ENCODE measurements around the gene SETD1A.

SETD1A gene

DNA sequence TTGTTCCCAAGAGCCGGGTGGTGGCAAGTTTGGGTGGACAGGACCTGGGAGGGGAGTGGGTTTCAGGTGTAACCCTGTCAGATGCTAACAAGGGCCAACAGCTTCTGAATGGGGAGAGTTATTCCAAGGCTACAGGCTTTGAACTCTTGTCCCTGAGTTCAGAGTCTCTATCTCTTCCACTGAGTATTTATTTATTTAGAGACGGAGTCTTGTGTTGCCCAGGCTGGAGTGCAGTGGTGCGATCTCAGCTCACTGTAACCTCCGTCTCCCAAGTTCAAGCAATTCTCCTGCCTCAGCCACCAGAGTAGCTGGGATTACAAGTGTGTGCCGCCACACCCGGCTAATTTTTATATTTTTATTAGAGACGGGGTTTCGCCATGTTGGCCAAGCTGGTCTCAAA, 2.6 kb upstream of the SETD1A start:
- no peak for DNase-seq

DNA sequence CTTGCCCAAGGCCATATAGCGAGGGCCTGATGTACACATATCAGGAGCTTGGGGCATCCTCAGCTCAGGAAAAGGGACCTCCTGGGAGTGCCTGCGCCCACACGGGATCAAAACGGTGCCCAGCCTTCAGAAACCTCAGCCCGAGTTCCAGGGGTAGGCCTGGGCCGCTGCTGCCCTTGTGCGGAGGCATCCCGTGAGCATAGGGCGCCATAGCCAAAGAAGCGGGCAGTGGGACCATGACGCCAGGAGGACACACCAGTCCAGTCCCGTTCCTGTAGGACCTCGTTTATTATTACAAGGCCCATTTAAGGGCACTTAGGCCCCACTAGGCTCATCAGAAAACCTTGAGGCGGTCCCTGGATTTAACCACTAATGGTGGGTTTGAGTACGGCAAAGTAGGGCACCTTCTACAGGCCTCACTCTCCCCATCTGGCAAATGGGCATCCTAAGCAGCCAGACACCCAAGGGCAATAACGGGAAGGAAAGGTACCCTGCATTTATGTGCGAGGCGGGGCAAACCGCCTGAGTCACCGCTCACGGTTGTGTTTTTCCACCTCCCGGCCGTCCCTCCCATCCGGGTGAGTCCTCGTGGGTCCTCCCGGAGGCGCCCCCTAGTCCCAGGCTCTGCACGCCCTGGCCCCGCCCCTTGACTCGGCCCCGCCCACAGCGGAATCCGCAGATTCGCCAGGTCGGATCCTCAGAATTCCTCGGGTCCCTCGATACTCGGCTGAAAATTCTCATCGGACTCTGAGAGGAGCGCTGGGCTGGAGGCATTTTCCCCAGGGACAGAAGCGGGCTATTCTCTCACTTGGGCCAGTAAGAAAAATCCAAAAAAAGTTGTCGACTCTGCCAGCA, 726 bp upstream of the SETD1A start:
- DNase-seq: peak; percentile 90

DNA sequence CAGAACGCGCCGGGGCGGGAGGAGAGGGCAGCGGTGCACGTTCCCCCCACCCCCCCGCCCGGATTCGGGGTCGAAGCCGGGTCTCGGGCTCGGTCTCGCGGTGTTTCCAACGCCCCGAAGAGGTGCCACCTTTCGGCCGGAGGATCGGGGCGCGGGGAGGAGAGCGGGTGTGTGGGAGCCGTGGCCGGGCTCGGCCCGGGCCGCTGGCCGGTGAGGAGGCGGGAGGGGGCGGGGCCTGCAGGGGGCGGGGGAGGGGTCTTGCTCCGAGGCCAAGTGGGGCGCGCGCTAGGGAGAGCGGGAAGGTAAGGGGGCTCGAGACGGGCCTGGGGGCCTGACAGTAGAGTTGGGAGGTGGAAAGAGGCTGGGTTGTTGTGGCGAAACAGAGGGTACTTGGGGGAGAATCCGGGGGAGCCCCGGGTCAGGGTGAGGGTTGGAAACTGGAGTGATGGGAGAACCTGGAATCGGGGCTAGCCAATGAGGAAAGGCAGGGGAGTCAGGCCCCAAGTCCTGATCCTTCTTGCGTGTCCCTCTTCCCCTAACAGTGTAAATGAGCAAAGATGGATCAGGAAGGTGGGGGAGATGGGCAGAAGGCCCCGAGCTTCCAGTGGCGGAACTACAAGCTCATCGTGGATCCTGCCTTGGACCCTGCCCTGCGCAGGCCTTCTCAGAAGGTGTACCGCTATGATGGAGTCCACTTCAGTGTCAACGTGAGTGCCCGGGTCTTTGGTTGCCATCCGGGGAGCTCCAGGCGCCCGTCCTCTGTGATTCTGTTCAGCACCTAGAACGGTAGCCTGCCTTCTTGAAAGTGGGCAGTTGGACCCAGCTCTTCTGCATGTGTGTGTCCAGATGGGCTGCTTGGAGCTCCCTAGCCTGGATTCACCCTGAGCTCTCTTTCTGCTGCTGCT, 873 bp downstream of the SETD1A start:
- DNase-seq: peak; percentile 58

DNA sequence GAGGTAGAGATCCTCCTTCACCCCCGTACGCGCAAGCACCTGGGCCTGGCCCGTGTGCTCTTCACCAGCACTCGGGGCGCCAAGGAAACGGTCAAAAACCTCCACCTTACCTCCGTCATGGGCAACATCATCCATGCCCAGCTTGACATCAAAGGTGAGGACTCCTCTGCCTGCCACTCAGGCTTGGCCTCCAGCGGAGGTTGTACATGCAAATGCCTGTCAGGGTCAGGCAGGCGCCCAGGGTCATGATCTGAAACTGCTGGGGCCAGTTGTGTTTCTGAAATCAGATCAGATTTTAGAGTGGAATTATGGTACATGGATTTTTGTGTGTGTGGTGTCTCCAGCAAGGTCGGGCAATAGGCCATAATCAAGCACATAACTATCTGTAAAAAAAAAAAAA, 3.8 kb downstream of the SETD1A start:
- no peak for DNase-seq

DNA sequence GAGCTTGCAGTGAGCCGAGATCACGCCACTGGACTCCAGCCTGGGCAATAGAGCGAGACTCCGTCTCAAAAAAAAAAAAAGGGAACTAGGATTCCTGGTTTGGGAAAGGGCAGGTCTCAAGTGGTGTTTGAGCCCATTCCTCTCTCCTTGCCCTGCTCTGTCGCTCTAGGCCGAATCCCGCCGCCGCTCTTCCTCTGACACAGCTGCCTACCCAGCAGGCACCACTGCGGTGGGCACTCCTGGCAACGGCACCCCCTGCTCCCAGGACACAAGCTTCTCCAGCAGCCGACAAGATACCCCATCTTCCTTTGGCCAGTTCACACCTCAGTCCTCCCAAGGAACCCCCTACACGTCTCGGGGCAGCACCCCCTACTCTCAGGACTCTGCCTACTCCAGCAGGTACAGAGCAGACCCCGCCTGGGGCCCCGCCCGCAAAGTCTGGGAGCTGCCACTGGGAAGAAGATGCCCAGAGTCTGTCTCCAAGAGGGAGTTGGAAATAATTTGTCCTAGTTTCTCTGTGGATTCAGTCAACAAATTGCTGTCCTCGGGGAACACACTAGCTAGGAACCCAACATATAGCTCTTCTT, 6.5 kb downstream of the SETD1A start:
- DNase-seq: no peak

DNA sequence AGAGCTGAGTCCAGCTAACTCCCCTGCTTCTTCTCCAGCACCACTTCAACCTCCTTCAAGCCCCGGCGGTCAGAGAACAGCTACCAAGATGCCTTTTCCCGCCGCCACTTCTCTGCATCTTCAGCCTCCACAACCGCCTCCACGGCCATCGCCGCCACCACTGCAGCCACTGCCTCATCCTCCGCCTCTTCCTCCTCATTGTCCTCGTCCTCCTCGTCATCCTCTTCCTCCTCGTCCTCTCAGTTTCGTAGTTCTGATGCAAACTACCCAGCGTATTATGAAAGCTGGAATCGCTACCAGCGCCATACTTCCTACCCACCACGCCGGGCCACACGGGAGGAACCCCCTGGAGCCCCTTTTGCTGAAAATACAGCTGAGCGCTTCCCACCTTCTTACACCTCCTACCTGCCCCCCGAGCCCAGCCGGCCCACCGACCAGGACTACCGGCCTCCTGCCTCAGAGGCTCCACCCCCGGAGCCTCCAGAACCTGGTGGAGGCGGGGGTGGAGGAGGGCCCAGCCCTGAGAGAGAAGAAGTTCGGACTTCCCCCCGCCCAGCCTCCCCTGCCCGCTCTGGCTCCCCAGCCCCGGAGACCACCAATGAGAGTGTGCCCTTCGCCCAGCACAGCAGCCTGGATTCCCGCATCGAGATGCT, 7.1 kb downstream of the SETD1A start:
- DNase-seq: no peak

DNA sequence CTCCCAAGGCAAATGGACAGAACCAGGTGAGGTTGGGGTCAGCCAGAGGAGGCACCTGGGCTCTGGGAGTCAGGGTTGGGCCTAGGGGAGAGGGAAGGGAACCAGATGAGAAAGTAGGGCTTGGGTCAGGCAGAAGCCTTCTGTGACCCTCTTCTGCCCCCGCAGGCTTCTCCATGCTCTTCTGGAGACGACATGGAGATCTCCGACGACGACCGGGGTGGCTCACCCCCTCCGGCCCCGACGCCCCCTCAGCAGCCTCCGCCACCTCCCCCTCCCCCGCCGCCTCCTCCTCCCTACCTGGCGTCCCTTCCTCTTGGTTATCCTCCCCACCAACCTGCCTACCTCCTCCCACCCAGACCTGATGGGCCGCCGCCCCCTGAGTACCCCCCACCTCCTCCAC, 7.9 kb downstream of the SETD1A start:
- no peak for DNase-seq

DNA sequence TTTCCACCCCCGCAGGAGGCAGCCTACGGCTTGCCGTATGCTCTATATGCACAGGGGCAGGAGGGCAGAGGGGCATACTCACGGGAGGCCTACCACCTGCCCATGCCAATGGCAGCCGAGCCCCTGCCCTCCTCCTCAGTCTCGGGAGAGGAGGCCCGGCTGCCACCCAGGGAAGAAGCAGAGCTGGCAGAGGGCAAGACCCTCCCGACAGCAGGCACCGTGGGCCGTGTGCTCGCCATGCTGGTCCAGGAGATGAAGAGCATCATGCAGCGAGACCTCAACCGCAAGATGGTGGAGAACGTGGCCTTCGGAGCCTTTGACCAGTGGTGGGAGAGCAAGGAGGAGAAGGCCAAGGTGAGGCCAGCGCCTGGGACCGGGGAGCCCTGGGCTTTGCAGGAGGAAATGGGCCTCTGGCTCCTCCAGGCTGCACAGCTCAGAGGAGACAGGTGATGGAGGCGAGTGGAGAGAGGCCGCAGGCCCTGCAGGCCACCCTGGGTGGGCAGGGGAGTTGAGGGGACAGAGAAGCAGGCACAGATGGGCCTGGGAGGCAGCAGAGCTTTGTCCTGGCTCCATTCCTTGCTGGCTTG, 8.6 kb downstream of the SETD1A start:
- no peak for DNase-seq

DNA sequence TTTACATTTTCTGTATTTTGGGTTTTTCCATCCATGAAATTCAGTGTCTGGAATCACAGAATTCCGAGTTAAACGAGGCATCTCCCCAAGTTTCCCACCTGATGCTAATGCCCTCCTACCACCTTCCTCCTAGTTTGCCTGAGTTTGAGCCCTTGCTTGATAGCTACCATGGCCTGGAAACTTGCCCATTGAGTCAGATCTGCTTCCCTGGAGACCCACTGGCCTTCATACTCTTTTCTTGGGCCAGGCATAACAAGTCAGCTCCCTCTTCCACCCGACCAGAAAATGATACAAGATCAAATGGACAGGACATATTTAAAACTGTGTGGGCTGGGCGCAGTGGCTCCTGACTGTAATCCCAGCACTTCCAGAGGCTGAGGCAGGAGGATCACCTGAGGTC, 10.2 kb downstream of the SETD1A start:
- DNase-seq: no peak

DNA sequence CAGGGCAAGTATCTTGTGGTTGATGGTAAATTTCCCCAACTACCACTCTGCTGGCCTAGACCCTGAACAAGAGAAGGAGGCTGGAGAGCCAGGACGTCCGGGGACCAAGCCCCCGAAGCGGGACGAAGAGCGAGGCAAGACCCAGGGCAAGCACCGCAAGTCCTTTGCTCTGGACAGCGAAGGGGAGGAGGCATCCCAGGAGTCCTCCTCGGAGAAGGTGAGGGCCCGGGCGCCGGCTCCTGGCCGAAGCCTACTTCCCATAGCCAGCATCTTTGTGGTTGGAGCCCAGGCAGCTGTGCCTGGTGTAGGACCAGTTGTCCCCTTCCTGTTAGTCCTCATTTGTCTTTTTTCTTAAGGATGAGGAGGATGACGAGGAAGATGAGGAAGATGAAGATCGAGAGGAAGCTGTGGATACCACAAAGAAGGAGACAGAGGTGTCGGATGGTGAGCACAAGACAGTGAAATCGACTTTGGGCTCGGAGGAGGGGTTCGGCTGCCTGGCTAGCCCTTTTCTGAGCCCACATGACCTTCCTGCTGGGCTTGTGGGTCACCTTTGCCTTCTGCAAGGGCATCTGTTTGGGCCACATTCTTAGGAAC, 11.8 kb downstream of the SETD1A start:
- DNase-seq: no peak

DNA sequence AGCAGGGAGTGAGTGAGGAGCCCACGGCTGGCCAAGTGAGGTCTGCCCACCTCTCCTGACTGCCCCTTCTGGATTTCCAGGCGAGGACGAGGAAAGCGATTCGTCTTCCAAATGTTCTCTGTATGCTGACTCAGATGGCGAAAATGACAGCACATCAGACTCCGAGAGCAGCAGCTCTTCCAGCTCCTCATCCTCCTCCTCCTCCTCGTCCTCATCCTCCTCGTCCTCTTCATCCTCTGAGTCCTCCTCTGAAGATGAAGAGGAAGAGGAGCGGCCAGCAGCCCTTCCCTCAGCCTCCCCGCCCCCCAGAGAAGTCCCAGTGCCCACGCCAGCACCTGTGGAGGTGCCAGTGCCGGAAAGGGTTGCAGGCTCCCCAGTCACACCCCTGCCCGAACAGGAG, 13.7 kb downstream of the SETD1A start:
- no peak for DNase-seq

DNA sequence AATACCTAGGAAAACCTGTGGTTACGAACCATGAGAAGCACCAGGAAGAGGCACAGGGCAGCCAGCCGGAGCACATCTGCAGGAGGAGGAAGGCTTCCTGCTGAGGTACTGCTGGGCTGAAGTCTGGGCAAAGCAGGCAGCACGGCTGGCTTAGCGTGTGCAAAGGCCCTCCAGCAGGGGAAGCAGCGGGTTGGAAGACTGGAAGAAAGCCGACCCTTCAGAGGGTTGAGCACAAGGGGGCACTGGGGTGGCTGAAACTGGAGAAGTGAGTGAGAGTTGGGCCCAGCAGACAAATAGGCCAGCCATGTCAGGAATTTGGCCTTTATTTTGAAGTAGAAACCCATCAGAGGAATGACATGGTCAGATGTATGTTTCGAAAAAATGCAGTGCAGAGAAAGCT, 15.3 kb downstream of the SETD1A start:
- DNase-seq: peak; percentile 38

DNA sequence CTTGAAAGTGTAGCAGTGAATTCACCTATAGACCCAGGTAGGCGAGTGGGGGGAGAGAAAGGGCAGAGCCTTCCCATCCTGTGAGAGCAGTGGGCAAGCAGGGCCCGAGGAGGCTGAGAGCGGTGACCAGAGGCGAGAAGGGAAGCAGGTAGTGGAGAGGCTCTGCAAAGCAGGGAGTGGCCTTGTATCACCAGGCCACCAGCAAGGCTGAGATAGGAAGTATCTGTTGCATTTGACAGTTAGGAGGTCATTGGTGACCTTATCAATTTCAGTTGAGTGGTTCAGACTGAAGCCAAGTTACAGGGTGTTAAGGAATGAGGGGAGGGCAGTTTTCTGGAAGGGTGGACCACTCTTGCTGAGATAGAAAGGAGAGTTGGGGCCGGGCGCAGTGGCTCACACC, 16.8 kb downstream of the SETD1A start:
- no peak for DNase-seq

DNA sequence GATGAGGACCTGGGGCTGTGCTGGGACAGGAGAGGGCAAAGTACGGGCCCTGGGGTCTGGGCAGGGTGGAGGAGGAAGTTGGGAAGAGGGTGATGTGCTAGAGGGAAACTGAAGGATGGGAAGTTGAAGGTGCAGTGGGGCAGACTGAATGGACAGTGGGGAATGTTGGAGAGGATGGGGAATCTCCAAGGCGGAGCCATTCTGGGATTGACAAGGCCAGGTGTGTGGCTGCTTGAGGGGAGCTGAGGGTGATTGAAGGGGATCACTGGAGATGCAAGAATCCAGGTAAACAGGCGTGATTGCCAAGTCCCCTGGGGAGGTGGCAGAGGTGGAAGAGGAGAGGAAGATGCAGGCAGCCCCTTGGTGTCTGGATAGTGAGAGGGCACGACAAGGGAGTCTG, 18.9 kb downstream of the SETD1A start:
- DNase-seq: no peak

DNA sequence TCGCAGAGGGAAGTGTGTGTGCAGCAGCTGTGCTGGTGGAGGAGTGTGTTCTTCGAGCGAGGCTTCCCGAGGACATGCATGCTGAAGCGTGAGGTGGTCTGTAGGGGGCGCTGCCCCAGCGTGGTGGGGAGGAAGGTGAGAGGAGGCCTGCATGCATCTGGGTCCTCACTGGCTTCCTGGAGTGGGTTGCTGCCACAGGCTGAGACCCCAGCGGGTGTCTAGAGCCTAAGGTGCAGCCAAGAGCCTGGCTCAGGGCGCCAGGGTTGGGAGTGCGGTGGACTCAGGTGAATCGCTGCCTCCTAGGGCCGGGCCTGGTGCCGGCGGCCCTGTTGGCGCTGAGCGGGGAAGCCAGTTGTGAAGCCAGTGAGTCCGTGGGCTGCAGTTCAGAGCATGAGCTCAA, 19.9 kb downstream of the SETD1A start:
- no peak for DNase-seq

DNA sequence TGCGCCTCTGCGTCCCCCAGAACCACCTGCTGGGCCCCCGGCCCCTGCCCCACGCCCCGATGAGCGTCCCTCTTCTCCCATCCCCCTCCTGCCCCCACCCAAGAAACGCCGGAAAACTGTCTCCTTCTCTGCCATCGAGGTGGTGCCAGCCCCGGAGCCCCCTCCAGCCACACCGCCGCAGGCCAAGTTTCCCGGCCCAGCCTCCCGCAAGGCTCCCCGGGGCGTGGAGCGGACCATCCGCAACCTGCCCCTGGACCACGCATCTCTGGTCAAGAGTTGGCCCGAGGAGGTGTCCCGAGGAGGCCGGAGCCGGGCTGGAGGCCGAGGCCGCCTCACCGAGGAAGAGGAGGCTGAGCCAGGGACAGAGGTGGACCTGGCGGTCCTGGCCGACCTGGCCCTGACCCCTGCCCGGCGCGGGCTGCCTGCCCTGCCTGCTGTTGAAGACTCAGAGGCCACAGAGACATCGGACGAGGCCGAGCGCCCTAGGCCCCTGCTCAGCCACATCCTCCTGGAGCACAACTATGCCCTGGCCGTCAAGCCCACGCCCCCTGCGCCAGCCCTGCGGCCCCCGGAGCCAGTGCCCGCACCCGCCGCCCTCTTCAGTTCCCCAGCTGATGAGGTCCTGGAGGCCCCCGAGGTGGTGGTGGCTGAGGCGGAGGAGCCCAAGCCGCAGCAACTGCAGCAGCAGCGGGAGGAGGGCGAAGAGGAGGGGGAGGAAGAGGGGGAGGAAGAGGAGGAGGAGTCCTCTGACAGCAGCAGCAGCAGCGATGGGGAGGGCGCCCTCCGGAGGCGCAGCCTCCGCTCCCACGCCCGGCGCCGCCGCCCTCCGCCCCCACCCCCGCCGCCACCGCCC, 21.8 kb downstream of the SETD1A start:
- no peak for DNase-seq

DNA sequence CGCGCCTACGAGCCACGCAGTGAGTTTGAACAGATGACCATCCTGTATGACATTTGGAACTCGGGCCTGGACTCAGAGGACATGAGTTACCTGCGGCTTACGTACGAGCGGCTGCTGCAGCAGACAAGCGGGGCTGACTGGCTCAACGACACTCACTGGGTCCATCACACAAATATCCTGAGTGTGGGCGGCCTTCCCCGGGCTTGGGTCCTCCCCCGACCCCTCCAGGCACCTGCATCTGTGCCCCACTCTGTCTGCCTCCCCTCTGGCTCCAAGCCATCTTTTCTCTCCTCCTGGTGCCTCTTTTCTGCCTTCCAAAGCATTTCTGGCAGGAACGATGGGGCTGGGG, 22.4 kb downstream of the SETD1A start:
- DNase-seq: no peak

DNA sequence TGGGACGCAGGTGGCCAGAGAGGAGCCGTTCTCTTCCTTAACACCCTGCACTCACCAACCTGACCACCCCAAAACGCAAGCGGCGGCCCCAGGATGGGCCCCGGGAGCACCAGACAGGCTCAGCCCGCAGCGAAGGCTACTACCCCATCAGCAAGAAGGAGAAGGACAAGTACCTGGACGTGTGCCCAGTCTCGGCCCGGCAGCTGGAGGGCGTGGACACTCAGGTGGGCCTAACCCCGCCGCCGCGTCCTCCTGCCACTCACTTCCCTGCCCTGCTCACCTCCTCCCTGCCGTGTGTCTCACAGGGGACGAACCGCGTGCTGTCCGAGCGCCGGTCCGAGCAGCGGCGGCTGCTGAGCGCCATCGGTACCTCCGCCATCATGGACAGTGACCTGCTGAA, 22.9 kb downstream of the SETD1A start:
- no peak for DNase-seq

DNA sequence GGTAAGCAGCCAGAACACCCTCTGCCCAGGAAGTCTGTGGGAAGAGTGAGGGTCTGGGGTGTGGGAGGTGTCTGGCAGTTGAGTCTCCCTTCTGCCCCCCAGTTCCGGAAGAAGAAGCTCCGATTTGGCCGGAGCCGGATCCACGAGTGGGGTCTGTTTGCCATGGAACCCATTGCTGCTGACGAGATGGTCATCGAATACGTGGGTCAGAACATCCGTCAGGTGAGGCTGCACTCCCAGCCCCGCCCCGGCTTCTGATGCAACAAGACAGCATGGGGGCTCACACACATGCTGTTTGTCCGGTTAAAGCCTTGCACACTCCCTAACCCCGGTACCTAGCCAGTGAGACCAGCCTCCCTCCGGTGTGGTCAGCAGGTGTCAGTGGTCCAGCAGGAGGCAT, 23.4 kb downstream of the SETD1A start:
- no peak for DNase-seq

DNA sequence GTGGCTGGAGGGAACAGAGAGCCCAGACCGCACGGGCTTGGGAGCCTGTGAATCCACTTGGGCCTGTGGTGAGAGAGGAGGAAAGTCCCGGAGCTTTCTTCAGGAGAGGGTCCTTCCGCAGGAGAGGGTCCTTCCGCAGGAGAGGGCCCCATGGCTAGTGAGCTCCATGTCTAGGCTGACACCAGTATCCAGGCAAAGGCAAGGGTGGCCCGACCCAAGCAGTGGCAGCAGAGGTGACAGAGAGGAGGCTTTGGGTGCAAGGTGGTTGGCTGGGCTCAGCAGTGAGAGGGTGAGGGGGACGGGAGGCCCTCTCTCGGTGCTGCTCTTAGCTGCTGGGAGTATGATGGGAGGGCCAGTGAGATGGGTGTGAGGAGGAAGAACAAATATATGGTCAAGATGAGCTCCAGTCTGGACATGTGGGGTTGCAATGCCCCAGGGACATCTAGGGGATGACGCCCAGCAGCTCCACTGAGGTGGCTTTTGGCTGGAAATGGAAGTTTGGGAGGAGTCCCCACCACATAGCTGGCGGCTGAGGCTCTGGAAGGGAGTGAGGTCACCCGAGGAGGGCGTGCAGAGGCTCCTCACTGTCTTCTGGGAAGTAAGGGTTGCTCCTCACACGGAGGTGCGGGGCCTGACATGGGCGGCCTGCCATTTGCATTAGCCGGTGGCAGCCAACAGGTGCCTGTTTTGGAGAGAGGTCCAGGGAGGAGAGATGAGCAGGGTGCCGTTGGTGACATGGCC, 25.2 kb downstream of the SETD1A start:
- peak; percentile 27 for DNase-seq

Data from fibroblast of skin of scalp (primary cell).